ENCODE data around the gene MAP2K1. TPM values are rescaled to one million over a fixed set of nuclear protein-coding genes. Genes with fewer than 3 reads are reported as not detected.

MAP2K1 gene
- total RNA-seq, 1 donor = 52.2 TPM

- no peak for DNase-seq (ENCODE audit: low read depth)
- no peak overlapping the region for H3K4me3 ChIP-seq (ENCODE audit: low read depth, low read length)
- no peak for TF ChIP-seq CTCF (IDR thresholded peaks at IDR 0.05; ENCODE audit: insufficient read depth, low read length)
These were observed 36.4 kb downstream of the MAP2K1 start for GRCh38 chr15:66423149-66423548.

GRCh38 chr15:66424963-66425612 lies 38.4 kb downstream of the MAP2K1 start:
- no peak overlapping the region for H3K4me3 ChIP-seq (ENCODE audit: low read depth, low read length)
- no peak for DNase-seq (ENCODE audit: low read depth)
- no peak for TF ChIP-seq CTCF (IDR thresholded peaks at IDR 0.05; ENCODE audit: insufficient read depth, low read length)

GRCh38 chr15:66425837-66426236 lies 39.1 kb downstream of the MAP2K1 start:
- no peak for DNase-seq (ENCODE audit: low read depth)
- H3K4me3 ChIP-seq (ENCODE audit: low read depth, low read length) = no peak overlapping the region
- TF ChIP-seq CTCF (IDR thresholded peaks at IDR 0.05; ENCODE audit: insufficient read depth, low read length) = no peak

- TF ChIP-seq CTCF (IDR thresholded peaks at IDR 0.05; ENCODE audit: insufficient read depth, low read length) = no peak
- DNase-seq (ENCODE audit: low read depth) = no peak
- no peak overlapping the region for H3K4me3 ChIP-seq (ENCODE audit: low read depth, low read length)
These were observed 42.4 kb downstream of the MAP2K1 start for GRCh38 chr15:66429117-66429516.

GRCh38 chr15:66429546-66429945 lies 42.8 kb downstream of the MAP2K1 start:
- no peak for DNase-seq (ENCODE audit: low read depth)
- no peak for TF ChIP-seq CTCF (IDR thresholded peaks at IDR 0.05; ENCODE audit: insufficient read depth, low read length)
- no peak overlapping the region for H3K4me3 ChIP-seq (ENCODE audit: low read depth, low read length)

GRCh38 chr15:66430627-66431255 lies 44.0 kb downstream of the MAP2K1 start:
- no peak overlapping the region for H3K4me3 ChIP-seq (ENCODE audit: low read depth, low read length)
- no peak for DNase-seq (ENCODE audit: low read depth)
- TF ChIP-seq CTCF (IDR thresholded peaks at IDR 0.05; ENCODE audit: insufficient read depth, low read length) = no peak

All from fibroblast of the aortic adventitia (primary cell).